Activated CD4-positive, alpha-beta T cell treated with anti-CD3 and anti-CD28 coated beads for 1 hour (primary cell): ENCODE results near the gene OR6J1.
"Not testable (repeated sequence)": the region's sequence is repeated elsewhere in the genome, so short reads cannot be mapped to it uniquely, and the experiment has no call there.

Source experiments
- DNase-seq: peaks from one replicate; pipeline ENCODE4 v3.0.0-alpha.2; 2020

OR6J1 gene

DNA sequence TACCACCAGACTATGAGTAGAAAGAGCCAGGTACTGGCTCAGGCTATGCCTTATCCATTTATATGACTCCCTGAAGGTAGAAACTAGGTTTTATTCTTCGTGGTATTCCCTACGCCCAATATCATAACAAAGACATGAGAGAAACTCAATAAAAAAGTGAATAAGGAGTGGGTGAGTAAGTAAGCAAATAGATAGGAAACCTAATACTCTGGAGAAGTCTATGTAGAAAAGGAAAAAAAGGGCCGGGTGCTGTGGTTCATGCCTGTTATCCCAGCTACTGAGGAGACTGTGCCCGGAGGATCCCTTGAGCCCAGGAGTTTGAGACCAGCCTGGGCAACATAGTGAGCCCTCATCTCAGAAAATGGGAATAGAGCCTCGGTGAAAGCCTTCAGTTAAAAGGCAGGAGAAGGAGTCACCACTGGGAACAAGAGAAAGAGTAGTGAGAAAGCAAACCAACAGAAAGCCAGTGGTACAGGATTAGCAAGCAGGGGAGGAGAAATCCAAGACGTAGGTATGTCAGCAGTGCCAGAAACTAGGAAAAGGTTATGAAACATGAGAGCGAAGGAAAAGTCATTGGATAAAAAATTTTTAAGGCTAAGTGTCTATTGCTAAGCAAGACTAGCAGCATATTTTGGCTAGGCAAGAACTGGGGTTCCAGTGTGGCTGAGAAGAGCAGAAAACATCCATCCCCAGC lies 6.0 kb upstream of the OR6J1 start:
- DNase-seq, result no peak

DNA sequence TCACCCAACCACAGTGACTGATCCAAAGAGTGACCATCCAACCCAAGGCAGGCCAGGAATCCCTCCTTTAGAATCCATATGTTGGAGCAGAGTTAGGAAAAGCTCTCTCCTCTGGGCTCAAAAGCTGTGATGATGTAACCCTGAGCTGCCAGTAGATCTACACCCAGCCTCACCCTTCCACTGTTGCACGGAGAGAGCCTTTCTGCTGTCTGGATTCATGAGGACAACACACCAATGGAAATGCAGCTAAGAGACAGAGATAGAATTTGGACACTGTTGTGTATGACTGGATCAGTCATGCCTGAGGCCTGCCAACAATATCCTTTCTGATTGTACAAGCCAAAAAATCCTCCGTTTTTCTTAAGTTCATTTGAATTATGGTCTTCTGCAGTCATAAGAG lies 4.4 kb upstream of the OR6J1 start:
- DNase-seq, result no peak

DNA sequence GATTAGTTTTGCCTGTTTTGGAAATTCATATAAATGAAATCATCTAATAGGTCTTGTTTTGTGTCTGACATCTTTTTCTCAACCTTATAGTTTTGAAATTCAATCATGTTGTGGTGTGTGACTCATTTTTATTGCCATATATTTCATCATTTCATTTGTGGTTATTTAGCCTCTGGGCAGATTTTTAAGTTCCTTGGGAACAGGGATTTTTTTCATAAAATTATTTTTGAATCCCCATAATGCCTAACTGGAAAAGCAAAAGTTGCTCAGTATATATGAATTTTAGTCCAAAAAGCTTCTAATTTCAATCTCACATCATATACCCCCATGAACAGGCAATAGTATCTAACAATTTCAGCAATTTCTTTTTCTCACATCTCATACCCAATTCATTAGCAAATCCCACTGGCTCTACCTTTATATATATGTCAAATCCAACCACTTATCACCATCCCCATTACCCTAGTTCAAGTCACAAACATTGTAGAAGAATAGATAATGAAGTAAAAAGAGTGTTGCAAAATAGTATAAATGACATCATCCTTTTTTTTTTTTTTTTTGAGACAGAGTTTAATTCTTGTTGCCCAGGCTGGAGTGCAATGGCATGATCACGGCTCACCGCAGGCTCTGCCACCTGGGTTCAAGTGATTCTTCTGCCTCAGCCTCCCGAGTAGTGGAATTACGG lies 2.6 kb upstream of the OR6J1 start:
- no peak for DNase-seq

DNA sequence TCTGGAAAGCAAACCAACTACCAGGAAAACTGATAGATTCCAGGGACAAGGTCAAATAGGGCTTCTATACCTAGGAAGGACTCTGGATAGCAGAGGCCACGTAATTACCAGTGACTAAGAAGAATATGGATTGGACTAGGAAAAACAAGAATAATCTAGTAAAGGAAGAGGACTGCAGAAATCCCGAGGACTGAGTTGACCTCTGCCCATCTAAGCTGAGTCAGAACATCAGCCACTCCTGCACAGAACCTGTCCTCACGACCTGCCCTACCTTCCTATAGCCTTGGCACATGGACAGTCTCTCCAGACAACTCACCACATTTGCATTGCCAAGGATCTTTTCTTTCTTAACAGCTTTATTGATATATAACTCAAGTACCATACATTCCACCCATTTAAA lies 2.3 kb downstream of the OR6J1 start:
- DNase-seq, result no peak

DNA sequence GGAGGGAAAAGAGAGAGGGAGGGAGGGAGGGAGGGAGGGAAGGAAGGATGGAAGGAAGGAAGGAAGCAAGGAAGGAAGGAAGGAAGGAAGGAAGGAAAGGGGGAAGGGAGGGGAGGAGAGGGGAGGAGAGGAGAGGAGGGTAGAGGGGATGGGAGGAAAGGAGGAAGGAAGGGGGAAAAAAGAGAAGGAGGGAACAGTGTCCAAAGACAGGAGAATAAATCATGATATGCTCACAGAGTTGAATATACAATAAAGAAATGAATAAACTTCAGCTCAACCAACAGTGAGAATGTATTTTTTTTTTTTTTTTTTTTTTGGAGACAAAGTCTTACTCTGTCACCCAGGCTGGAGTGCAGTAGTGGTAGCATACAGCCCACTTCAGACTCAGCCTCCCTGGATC lies 4.0 kb downstream of the OR6J1 start:
- no peak for DNase-seq

DNA sequence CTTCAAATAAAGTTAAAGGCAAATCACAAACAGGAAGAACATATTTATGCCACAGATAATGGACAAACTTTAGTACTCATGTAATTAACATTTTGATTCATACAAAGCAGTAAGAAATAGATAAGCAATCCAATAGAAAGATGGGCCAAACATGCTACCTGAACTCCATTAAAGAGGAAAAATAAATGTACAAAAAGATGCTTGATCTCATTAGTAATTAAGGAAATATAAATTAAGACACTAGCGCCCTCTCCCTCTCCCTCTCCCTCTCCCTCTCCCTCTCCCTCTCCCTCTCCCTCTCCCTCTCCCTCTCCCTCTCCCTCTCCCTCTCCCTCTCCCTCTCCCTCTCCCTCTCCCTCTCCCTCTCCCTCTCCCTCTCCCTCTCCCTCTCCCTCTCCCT lies 8.2 kb downstream of the OR6J1 start:
- not testable (repeated sequence) for DNase-seq

DNA sequence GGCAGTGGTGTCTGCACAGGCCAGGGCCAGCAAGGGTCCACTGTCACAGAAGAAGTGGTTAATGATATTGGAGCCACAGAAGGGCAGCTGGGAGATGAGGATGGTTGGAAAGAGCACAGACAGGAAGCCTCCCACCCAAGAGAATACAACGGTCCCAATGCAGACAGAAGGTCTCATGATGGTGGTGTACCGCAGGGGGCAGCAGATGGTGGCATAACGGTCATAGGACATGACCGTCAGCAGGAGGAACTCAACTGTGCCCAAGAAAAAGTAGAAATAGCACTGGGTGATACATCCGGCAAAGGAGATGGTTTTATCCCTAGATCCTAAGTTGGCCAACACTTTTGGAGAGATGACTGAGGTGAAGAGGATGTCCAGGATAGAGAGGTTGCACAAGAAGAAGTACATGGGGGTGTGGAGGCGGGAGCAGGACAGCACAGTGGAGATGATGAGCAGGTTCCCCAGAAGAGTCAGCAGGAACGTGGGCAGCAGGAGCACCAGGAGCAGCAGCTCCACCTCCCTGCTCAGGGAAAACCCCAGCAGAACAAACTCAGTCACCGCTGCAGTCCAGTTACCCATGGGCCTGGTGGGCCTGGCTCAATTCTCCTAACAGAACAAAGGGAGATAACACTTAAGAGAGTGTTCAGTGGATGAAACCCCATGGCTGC lies 9.8 kb downstream of the OR6J1 start:
- DNase-seq, result no peak

DNA sequence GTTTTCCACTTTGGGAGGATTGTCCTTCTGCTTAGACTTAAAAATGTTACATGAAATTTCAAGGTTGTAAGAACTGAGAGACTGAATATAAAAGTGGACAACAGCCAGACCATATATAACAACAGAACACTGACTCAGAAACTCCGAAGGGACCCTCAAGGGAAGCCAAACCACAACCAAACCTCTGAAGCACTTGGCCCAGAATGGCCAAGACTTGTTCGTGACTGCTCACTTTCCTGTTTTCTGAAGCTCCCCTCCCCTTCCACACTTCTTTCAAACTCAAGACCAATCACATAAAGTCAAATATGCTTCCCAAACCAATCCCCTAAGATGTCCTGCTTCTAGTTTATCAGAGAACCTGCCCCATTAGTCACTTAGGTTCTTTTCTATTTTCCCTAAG lies 13.7 kb downstream of the OR6J1 start:
- DNase-seq, result no peak

DNA sequence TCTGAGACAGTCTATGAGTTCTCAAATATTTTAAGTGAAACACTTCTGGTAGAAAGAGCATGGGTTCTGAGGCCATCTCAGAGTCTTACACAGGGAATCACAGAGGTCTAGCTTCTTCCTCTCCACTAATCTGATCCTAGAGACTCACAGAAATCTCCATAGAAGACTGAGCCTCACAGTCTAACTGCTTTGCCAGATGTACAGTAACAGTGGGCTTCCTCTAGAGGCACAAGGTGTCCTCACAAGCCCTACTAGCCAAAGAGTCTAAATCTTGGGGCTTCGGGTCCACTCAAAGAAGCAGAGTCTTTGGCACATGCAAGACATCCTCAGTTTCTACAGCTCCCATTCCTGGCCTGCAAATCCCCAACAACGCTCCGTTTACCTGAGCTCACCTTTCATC lies 14.1 kb downstream of the OR6J1 start:
- no peak for DNase-seq

DNA sequence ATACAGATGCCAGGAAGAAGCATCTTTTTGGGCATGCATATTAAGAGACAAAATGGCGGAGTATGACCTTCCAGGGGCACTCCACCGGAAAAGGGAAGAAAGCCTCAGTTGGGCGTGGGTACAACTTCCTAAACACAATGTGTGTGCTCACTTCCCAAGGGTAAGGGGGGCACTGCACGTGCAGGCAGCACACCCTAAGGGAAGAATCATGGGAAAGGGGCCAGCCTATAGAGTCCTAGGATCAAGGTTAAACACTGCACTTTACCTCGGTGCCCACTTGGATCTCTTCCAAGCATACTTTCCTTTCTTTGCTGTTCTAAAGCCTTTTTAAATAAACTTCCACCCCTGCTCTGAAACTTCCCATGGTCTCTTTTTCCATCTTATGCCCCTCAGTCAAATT lies 14.8 kb downstream of the OR6J1 start:
- no peak for DNase-seq

DNA sequence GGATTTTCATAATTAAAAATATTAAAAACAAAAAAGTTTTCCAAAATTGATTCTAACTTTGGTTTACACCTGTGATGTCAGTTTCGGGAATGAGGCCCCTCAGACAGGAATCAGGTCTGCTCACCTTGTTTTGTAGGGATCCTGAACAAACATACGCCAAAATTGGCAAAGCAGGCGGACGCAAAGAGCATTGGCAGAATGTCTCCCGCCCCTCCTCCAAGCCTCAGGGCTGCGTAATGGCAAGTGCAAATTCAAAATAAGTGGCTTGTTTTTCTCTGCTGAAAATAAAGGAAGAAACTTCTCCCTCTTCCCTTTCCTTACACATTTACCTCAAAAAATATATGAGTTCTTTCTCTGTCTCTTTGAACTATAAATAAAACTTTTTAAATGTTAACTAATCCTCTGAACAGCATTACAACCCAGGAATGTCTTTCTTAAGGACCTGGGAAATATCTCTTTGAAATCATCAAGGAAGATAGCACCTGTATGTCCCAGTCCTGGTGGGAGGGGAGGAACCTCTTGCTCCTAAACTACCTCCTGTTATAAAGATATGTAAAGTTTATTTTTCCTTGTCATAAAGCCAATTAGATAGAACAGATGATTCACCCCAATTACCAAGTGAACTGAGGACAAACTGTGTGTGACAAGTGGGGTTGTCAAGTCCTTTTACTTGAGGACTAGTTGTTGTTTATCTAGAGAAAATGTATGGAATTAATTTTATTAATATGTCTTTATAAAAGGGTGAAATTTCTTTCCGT lies 16.5 kb downstream of the OR6J1 start:
- no peak for DNase-seq

DNA sequence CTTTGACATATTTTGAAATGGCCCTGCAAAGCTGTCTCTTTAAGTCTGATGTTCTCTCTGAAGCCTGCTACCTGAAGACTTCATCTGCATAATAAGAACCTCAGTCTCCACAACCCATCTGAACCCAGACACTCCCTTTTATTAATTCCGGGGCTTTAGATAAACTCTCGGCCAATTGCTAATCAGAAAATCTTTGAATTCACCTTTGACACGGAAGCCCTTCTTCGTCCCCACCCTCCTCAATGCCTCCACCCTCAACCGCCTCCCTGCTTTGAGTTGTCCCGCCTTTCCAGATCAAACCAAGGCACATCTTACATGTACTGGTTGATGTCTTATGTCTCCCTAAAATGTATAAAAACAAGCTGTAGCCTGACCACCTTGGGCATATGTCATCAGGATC lies 17.6 kb downstream of the OR6J1 start:
- DNase-seq, result no peak

DNA sequence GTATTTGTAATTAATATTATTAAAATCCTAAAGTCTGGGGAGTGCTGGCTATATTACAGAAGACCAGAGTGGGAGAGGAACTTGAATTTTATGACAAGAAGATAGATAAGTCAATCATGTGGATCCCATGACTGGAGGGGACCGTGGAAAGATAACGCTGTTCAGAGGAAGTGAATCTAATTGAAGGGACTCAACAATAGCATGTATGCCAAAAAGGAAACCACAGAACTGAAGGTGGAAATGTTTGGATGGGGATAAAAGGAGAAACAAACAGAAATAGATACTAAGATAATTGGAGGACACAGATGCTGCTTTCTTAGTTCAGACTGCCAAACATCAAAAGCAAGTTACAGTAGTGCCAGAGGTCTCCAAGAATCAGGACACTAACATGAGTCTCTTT lies 21.1 kb downstream of the OR6J1 start:
- no peak for DNase-seq

DNA sequence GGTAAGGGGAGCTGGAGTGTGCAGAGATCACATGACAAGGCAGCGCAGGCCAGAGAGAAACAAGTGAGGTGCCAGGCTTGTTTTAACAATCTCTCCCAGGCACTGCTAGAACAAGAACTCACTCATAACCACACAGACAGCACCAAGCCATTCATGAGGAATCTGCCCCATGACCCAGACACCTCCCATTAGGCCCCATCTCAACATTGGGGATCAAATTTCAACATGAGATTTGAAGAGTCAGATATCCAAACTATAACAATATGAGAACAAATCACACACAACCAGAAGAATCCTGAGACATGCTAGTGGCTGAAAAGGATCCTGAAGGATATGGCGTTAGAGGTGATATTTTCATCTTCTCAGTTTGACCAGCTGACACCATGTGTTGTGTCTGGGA lies 21.9 kb downstream of the OR6J1 start:
- no peak for DNase-seq

DNA sequence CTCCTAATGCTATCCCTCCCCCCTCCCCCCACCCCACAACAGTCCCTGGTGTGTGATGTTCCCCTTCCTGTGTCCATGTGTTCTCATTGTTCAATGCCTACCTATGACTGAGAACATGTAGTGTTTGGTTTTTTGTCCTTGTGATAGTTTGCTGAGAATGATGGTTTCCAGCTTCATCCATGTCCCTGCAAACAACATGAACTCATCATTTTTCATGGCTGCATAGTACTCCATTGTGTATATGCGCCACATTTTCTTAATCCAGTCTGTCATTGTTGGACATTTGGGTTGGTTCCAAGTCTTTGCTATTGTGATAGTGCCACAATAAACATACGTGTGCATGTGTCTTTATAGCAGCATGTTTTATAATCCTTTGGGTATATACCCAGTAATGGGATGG lies 28.4 kb downstream of the OR6J1 start:
- not testable (repeated sequence) for DNase-seq

DNA sequence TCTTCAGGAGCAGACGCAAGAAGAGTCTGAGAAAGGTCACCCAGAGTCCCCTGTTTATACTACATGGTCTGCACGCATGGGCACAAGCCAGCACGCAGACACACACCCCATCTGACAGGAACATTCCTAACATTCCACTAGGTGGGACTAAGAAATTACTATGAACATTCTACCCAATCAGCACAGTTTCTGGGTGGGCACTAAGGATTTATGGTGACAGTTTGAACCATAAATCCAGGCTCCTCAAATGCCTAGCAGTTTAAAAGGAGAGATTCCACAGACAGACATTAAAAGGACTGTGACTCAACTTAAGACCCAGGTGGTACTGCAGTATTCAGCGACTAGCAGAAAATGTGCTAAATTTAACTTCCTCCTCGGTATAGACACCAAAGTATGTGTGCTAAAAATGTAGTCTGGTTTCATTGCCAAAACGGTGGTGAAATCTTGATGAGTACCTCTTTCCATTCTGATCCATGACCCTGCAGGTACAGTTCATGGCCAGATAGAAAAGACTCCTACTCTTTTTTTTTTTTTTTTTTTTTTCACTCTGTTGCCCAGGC lies 29.8 kb downstream of the OR6J1 start:
- no peak for DNase-seq

DNA sequence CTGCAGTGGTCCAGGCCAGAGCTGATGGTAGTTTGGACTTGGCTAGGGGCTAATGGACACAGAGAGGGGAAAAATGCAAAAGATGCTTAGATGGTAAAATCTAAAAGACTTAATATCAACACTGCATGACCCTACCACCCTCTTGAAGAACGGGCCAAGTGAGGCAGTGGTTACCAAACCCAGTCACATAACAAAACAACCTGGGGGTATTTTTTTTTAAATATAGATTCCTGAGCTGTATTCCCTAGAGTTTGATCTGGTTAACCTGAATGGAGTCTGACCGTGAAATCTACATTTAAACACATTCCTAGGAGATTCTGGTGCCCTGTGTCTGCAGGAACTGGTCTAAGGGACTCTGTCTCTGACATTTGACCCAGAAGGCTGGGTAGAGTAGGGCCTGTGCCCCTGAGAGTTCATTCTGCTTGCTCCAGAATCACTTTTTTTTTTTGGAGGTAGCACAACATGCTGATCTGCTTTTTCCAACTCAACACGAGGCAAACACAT lies 30.4 kb downstream of the OR6J1 start:
- no peak for DNase-seq

DNA sequence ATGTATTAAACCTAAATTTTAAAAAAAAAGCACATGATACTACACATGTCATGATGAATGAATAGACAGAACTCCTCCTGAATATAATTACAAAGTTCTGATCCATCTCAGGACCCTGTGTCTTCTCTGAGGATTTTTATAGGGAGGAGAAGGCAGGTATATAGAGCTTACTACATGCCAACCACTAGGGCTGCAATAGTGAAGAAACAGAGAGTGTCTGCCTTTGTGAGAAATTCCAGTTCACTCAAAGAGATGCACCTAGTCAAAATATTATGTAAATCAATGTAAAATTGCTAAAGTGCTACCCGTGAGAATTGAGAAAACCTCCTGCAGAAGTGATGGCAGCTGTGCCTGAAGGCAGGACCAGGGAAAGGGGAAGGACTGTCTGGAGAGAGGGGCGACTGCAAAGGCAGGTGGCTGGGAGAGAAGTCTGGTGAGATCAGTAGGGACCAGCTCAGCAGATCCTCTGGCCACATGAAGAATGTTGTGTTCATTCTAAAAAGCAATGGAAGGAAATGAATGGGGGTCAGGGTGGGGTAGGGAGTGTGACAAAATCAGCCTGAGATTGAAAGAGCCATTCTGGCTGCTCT lies 31.0 kb downstream of the OR6J1 start:
- DNase-seq, result no peak

DNA sequence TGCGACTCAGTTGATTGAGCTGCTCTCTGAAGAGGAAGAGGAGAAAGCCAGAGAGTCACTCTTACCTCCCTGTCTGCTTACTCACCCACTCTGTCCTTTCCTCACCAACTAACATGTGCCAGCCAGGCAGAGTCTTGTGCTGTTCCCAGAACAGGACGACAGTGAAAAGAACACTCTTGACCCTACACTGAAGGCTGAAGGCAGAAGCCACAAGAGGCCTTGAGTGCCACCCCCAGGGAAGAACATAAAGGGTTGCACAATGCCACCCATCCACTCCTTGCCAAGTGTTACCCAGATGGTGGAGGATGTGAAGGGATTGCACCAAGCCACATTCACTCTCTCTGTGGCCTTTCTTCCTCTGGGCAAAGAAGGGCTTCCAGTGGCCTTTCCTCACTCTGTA lies 33.2 kb downstream of the OR6J1 start:
- no peak for DNase-seq

DNA sequence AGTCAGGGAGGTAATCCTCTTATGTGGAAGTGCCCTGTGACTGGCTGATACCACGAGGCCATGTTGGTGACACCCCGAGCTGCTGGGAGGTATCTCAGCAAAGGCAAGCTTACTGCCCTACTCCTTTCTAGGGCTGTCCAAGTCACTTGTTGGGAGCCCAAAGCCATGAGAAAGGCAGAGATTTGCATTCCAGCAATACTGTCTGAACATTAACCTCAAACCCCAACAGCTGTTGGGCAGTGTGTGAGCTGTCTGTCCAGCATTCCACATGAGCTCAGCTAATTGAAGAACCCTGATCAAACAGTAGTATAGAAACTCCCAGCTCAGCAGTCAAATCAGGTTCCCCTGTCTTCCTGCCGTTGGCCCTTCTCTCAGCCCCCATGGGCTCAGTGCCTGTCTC lies 36.9 kb downstream of the OR6J1 start:
- no peak for DNase-seq

DNA sequence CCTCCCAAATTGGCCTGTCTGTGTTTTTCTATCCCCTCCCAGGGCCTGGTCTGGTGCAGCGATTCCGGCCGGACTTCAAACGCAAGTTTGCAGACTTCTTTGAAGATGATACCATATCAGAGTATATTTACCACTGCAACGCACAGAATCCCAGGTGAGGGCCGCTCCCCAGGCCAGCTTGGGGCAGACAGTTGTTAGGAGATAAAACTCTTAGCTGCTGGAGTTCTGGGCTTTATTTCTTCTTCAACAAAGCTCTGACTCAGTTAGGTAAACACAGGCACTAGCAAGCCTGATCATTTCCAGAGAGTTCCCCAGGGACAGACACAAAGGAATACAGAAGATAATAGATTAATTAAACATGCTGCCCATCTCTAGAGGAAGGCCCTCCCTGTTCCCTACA lies 37.8 kb downstream of the OR6J1 start:
- no peak for DNase-seq

DNA sequence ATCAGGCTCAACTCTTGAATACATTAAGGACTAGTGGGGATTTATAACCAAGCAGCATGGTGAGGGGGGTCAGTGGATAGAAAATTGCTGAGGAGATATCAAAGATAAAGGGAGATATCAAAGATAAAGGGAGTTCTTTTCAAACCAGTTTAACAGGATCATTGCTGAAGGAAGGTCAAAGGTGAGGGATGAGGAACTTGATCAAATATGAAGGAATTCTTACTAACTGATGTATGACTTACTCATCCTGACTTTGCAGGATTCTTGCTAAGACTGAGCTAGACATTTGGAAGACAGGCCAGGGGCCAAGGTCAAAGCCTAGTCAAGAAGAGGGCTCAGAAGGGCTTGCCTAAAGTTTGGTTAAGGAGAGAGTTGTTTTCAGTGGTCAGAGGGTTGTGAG lies 41.3 kb downstream of the OR6J1 start:
- no peak for DNase-seq

DNA sequence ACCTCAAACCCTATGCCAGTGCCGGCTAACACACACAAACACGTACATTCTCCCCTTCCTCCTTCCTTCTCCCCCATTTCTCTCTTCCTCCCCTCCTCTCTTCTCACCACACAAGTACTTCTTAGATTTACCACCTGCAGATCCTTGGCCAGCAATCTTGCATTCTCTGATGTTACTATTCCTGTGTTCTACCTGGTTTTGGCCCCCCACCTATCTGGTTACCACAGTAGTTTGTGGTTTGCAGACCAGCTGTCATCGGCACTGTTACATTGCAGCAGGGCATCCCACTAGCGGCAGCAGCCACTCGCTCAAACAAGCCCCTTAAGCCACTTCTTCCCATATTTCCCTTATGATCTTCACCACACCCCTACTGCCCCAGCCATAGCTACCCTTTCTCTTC lies 42.2 kb downstream of the OR6J1 start:
- DNase-seq, result no peak
